Activated CD8-positive, alpha-beta T cell treated with anti-CD3 and anti-CD28 coated beads for 36 hours (primary cell): ENCODE data around the gene CIITA. TPM values are rescaled to one million over a fixed set of nuclear protein-coding genes. Genes with fewer than 3 reads are reported as not detected.

Experiments
- ATAC-seq: fragments of 200-7000 bp; cut with Tn5 transposase; one replicate; pipeline ENCODE4 v1.10.0; 2021; ENCODE audit warnings: mild to moderate bottlenecking, moderate library complexity
- CTCF ChIA-PET: fragments of 350-600 bp; sonication (Branson Sonifier 250); formaldehyde crosslinking; loops from one replicate; lab custom pipeline; 2021; ENCODE audit warnings: antibody characterized with exemption; lab: Charles Lee
- POLR2A ChIA-PET: fragments of 350-600 bp; sonication (Branson Sonifier 250); formaldehyde crosslinking; loops from one replicate; lab custom pipeline; 2021; ENCODE audit warnings: antibody characterized with exemption; lab: Charles Lee
- DNase-seq: peaks from one replicate; pipeline ENCODE4 v3.0.0-alpha.2; 2020
- H3K27ac Mint-ChIP-seq: one replicate; pipeline ENCODE4 v1.8.0; 2021; ENCODE audit warnings: mild to moderate bottlenecking, mixed read lengths
- H3K27me3 Mint-ChIP-seq: one replicate; pipeline ENCODE4 v1.8.0; 2021; ENCODE audit warnings: mixed read lengths
- H3K36me3 Mint-ChIP-seq: one replicate; pipeline ENCODE4 v1.8.0; 2021; ENCODE audit warnings: low read depth, mixed read lengths
- H3K4me1 Mint-ChIP-seq: one replicate; pipeline ENCODE4 v1.8.0; 2021; ENCODE audit warnings: low read depth, mixed read lengths
- H3K4me3 Mint-ChIP-seq: one replicate; pipeline ENCODE4 v1.8.0; 2021; ENCODE audit warnings: mild to moderate bottlenecking, moderate library complexity, mixed read lengths
- H3K9me3 Mint-ChIP-seq: one replicate; pipeline ENCODE4 v1.8.0; 2021; ENCODE audit warnings: mixed read lengths
- intact Hi-C: fragments of 100-400 bp; cut with micrococcal nuclease; formaldehyde crosslinking; loops from one replicate; pipeline ENCODE4 v1.10.0; 2022
- total RNA-seq, 2 experiments: library from RNA; stranded (reverse); gene quantifications; one replicate each; pipeline ENCODE4 v1.2.3, GENCODE V29; 2021
- TF ChIP-seq, protein P1 (sequence below): fragments of 200-600 bp; IDR thresholded peaks from one replicate; pipeline ENCODE4 v1.8.0; 2022; ENCODE audit warnings: antibody characterized with exemption, mild to moderate bottlenecking

CIITA gene
- total RNA-seq, 2 experiments from 2014 or later = 4.4 to 5.3 TPM

DNA sequence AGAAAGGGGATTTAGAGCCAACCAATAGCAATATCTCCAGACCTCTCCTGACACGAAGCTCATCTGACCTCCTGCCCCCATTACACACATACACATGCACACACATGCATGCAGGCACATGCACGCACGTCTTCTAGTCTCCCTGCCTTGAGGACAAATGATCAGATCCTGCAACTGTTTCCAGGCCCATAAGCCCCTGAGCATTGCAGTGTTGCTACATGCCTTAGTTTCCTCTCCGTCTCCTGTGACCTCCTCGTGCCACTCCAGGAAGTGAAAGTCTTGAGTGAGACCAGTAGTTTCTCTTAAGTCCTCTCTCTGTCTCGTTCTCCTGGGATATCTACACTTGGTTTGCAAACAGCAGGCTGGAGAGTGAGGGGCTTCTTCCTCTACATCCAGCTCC lies 8.2 kb downstream of the CIITA start:
- ChIA-PET POLR2A (no interaction called here), CTCF (no interaction called here)
- DNase-seq = no peak
- no peak for ATAC-seq
- no peak overlapping the region for H3K4me3 Mint-ChIP-seq
- no peaks in the 10 kb centered on the region for H3K36me3 Mint-ChIP-seq
- no peak overlapping the region for H3K27ac Mint-ChIP-seq
- intact Hi-C loops = no loop called here
- TF ChIP-seq, protein P1, sequence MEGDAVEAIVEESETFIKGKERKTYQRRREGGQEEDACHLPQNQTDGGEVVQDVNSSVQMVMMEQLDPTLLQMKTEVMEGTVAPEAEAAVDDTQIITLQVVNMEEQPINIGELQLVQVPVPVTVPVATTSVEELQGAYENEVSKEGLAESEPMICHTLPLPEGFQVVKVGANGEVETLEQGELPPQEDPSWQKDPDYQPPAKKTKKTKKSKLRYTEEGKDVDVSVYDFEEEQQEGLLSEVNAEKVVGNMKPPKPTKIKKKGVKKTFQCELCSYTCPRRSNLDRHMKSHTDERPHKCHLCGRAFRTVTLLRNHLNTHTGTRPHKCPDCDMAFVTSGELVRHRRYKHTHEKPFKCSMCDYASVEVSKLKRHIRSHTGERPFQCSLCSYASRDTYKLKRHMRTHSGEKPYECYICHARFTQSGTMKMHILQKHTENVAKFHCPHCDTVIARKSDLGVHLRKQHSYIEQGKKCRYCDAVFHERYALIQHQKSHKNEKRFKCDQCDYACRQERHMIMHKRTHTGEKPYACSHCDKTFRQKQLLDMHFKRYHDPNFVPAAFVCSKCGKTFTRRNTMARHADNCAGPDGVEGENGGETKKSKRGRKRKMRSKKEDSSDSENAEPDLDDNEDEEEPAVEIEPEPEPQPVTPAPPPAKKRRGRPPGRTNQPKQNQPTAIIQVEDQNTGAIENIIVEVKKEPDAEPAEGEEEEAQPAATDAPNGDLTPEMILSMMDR = no peak
- H3K4me1 Mint-ChIP-seq = peaks cover 20% of the 10 kb centered on the region
- H3K27me3 Mint-ChIP-seq = peaks cover 22% of the 10 kb centered on the region
- no peaks in the 10 kb centered on the region for H3K9me3 Mint-ChIP-seq

DNA sequence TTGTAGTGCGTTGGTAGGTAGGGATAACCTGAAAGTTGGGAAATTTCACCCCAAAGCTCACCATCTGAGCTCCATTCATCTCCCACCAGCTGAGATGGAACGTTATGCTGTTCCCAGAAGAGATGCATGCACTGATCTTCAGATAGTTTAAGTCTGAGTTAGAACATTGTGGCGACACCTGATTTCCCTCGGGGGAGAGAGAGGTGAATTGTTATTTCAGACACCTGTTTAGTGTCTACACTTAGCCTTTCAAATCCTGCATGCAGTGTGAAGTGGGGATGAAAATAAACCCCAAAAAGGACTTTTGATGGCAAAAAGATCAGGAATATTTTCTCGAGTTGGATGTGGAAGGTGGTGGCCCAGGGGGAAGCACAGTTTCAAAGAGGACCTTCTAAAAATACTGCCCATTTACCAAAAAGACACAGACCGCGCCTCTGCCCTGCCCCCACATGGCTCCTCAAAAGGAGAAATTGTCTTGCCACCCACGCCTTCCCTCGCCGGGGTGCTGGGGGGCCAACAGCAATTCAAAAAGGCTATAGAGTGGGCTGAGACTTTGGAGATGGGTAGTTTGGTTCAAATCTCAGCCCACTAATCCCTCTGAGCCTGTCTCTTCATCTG lies 11.4 kb downstream of the CIITA start:
- ChIA-PET CTCF (no interaction called here), POLR2A (no interaction called here)
- ATAC-seq = no peak
- Mint-ChIP-seq H3K36me3 (no peaks in the 10 kb centered on the region), H3K27ac (no peak overlapping the region), H3K27me3 (peaks cover 17% of the 10 kb centered on the region), H3K4me1 (peaks cover 2% of the 10 kb centered on the region), H3K4me3 (no peak overlapping the region), H3K9me3 (no peaks in the 10 kb centered on the region)
- intact Hi-C loops = no loop called here
- DNase-seq = no peak
- TF ChIP-seq, protein P1 = no peak

DNA sequence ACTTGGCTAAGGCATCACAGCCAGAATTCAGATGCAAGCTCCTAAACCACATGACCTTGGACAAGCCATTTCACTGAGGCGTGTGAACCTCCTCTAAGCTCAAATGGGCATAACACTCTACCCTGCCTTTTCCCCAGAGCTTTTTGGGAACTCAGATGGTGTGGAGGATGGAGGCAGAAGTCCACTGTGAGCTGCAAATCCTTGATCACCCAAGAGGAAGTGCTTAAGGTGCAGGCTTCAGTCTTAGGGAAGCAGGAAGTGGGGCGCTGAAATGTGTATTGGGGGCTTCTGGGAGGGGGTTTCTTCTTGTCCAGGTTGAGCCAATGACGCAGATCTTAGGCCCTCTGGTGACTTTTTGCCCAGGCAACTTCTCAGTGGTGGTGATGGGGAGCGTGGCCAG lies 12.9 kb downstream of the CIITA start:
- CTCF ChIA-PET = interaction anchor here (1.1 to 2.0 kb wide), 3 partner anchors 29 to 40 kb away, joined by 3 to 5 read pairs (median 4); no protein-coding TSS in a partner anchor
- no peaks in the 10 kb centered on the region for H3K9me3 Mint-ChIP-seq
- intact Hi-C loops = no loop called here
- TF ChIP-seq, protein P1 = no peak
- H3K4me3 Mint-ChIP-seq = no peak overlapping the region
- peaks cover 12% of the 10 kb centered on the region for H3K27me3 Mint-ChIP-seq
- DNase-seq = no peak
- POLR2A ChIA-PET = no interaction called here
- ATAC-seq = no peak
- peaks cover 2% of the 10 kb centered on the region for H3K4me1 Mint-ChIP-seq
- H3K36me3 Mint-ChIP-seq = no peaks in the 10 kb centered on the region
- no peak overlapping the region for H3K27ac Mint-ChIP-seq

DNA sequence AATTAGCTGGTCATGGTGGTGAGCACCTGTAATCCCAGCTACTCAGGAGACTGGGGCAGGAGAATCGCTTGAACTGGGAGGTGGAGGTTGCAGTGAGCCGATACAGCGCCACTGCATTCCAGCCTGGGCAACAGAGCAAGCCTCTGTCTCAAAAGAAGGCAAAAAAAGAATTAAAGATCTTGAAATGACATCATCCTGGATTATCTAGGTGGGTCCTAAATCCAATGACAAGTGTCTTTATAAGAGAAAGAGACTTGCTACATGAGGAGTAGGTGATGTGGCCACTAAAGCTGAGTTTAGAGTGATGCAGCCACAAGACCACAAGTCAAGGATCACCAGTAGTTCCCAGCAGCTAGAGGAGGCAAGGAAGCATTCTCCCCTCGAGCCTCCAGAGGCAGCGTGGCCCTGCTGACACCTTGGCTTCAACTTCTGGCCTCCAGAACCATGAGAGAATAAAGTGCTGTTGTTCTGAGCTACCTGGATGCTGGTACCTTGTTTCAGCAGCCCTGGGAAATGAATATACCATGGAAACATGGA lies 15.8 kb downstream of the CIITA start:
- CTCF ChIA-PET = interaction anchor here (0.7 to 1.0 kb wide), 2 partner anchors 25 to 378 kb away, joined by 3 read pairs; no protein-coding TSS in a partner anchor
- Mint-ChIP-seq H3K27ac (no peak overlapping the region), H3K4me1 (peaks cover 2% of the 10 kb centered on the region), H3K27me3 (peaks cover 9% of the 10 kb centered on the region), H3K9me3 (no peaks in the 10 kb centered on the region), H3K4me3 (no peak overlapping the region), H3K36me3 (no peaks in the 10 kb centered on the region)
- ATAC-seq = no peak
- intact Hi-C loops = no loop called here
- POLR2A ChIA-PET = interaction anchor here (0.8 kb wide), 1 partner anchor 14 kb away, joined by 3 read pairs; no protein-coding TSS in a partner anchor
- DNase-seq = no peak
- TF ChIP-seq, protein P1 = no peak
